Activated CD4-positive, alpha-beta T cell treated with anti-CD3 and anti-CD28 coated beads for 1 hour (primary cell): ENCODE measurements around the gene AOPEP.

Experiments used
- DNase-seq: peaks from one replicate; pipeline ENCODE4 v3.0.0-alpha.2; 2020

The AOPEP gene

DNA sequence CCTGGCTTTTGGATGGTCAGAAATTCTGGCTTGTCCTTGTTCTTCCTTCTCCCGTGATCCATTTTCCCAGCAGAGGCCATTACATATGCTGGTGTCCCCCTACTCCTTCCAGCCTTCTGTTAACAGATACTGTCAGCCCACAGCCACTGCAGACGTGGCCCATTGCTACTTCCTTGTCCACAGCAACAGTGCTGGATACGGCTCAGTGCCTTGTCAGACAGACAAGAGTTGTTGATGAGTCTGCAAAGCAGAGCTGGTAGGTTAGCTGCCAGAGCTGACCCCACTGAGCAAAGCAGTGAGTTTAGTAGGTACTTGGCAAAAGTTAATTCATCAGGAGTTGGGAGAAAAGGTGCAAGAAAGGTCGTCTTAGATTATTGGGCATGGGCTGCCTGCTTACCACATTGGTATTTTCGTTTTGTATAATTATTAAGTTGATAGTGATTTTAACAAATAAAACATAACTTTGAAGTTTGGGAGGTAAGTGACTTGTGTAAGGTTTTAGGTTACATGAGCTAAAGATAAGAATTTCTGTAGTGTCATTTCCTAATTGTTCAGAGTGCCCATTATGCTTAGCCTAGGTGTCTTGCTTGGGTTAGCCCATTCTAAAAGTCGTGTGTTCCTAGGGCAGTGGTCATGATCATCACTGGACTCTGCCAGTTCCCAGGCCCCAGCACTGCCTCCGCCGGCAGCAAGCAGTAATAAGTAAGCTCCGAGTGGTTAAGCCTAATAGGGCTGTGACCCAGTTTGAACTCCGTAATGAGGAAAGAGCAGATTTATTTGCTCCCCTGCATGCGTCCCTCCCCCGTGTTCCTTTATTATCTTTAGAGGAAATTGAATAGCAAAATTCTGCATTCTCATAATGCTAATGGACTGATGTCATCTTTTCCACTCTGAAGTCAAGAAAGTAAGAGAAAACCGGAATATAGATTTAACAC, 299.0 kb downstream of the AOPEP start:
- no peak for DNase-seq

DNA sequence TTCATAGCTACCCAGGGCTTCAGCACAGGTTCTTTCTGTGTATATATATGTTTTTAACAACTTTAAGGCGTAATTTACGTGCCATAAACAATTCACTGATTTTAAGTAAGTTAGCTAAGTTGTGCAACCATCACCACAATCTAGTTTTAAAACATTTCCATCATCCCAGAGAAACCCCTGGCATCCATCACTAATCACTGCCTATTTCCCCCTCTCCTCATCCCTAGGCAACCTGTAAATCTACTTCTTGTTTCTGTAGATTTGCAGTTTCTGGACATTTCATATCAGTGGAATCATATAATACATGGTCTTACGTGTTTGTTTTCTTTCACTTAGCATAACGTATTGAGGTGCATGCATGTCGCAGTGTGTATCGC, 299.6 kb downstream of the AOPEP start:
- no peak for DNase-seq

DNA sequence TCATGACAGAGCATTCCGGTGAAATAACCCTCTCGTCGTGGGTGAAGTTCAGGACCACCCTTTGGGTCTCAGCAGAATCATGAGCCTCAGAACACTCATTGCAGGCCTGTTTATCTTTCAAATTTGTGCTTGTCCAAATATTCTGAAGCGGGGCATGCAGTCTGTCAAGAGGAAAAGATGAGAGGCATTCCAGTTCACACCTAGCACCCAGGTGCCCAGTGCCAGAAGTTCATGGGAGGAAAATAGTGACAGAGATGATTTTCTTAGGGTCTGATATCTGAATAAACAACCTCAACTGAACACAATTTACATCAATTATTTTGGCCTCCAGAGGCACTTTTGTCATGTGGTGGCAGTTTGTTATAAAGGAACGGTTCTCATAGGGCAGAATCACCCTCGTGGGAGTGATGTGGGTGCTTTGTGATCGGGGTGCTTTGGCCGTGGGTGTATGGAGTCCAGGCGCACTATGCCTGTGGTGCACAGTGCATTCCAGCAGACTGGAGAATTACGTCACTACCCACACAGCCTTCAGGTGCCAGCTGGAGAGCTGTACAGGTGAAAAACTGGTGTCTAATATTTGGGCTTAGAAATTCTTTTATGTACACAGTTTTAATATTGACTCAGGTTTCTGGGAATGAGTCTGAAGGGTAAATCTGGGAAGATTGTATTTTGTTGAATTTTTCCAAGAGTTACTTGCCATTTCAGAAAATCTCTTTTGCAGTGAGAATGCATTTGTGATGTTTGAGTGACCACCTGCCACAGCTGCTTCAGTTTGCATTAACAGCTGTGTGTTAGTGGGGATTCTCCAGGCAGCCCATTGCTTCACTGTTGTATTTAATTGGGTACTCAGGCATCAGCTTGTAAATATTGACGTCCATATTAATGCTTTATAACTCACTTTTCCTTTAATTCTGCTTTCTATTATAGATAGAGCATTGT, 301.7 kb downstream of the AOPEP start:
- DNase-seq = no peak

DNA sequence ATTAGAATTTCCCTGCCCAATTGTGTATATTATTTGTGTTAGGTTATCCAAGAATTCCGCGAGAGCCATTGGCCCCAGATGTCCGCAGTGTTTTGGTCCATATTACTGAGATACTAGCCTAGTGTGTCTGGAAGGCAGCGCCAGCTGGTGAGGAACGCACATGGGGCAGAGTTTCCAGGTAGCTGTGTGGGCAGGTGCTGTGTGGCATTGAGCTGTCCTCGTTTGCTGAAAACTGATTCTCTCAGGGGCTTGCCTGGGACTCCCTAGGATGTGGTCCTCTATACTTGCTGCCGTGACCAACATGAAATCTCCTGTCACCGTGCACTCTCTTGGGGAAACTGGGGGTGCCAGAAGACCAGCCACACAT, 302.3 kb downstream of the AOPEP start:
- no peak for DNase-seq

DNA sequence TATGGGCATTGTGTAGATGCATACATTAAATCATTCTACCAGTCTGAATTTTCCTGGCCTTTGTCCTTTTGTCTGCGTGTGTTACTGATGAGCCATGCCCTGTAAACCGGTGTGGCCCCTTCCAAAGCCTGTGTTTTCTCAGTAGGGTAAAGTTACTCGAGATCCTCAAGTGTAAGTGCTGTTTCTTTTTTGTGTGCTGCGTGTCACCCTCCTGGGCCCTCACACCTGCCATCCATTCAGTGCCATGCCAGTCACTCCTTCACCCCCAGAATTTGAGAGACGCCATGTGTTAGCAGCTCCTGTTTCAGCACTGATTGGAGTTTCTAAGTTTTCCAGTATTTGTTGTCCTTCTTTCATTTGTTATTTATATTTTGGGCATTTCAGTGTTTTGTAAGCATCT, 302.8 kb downstream of the AOPEP start:
- no peak for DNase-seq

DNA sequence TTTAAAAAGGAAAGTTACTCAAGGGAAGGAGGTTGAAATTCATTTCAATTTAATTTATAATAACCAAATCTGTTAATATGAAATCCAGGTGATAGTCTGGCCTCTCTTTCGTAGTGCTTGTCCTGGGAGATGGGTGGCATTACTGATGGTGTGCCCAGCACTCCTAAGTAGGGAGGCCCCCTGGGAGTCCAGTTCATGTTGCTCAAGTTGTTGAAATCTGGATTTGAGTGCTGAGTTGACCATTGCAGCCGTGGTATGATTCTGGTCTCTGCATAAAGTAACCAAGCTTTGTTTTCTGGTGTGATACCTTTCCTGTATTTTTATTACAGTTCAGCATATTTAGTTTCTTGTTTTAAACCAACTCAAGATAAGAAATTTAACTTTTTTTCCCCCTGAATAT, 303.2 kb downstream of the AOPEP start:
- DNase-seq = no peak

DNA sequence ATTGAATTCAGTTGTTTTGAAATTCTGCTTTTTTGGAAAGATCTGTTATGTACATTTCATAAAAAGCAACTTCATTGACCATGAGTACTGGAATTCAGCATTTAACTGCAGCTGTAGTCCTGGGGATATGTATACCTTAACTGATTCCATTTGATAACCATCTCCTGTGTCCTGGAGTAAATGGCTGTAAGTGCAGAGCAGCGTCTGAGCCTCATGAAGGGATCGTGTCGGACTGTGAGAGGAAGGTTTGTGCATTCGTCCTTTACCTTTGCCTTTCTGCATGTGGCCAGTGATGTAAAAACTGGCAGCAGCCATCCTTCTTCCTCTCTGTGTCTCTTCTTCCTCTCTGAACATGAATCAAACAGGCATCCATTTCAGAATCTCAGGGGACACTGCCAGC, 303.8 kb downstream of the AOPEP start:
- no peak for DNase-seq

DNA sequence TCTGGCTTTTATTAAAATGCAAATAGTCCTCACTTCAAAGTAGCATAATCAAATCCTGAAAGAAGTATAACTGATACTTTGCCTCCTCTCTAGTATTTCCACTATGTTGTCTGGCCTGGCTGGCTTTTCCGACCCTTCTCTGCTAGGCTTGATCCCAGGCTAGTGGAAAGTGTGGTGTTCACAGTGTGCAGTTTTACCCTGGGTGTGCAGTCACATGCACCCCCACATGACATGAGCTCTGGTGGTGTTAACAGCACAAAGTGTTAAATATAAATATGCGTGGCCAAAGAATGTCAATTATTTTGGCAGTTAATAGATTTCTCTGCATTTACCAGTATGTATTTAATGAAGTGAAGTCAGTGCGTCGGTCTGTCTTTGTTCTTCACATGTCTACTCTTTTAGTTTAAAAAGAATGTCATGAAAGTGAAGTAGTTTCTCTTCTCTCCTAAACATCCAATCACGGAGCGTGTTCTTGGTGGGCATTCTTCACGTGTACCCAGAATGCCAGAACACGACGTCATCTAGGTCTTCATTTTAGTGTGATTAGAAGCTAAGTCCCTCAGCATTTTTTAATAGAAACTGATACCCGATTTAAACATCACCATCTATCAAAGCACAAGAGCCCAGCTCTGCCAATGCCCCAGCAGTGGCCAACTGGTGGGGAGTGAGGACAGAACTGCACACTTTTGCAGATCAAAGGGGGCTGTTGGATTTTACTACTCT, 304.6 kb downstream of the AOPEP start:
- no peak for DNase-seq

DNA sequence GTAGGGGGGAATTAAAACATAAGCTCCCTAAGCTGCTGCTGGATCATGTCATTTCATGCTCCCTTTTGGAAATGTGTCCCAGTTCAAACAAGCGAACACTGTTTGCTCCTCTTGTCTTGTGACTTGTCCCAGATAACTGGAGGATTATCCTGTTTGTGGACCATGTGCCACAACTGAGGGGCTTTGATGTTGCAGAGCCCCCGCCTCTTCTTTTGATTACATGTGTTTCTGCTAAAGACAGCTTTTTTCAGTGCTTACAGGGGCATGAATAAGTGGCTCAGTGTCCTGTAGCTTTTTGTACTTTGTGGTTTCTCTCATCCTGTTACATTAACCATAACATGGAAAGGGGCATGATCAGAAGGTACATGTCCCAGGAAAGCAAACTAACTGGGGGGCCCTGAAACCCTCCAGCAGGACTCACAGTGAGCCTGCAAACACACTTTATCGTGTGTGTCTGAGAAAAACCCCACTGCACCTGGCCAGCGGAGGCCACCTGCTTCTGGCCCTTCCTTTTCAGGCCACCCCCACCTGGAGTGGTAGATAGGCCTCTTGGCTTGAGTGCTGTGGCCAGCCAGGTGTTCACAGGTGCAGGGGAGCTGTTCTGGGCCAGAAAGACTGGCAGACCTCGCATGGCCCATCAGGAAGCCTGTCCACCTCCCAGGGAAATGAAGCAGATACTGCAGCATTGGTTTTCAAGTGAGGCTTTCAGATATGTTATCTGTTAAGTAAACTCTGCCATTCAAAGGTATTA, 305.4 kb downstream of the AOPEP start:
- no peak for DNase-seq

DNA sequence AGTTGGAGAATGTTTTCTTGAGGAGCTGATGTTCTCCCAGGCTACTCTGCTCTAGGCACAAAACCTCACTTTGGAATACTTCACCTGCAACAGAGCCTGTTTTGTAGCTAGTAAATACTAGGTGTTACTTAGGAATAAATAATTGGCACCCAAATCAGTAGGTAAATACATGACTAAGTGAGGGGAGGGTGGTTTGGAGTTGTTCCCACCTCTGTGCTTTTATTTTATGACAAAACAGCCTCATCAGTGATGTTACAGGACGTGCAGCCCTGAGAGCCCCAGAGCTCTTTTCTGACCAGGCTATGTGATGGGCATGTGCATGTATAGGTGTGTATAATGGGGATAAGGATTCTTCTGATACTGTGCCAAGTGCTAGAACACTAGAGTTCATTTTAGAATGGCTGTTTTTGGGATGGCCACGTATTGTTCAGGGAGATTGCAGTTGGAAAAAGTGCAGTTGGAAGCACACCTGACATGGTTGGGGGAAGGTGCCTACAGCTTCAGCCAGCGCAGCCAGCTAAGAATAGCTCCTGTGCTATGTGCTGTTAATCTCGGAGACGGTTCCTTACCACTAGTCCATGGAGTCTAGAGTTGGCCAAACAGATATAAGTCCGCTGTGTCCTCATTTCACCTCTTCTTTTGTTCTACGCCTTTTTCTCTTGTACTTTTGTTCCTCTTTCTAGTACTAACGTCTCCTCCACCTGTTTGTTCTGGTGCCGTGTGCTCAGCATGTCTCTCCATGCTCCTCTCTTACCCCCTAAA, 306.3 kb downstream of the AOPEP start:
- no peak for DNase-seq

DNA sequence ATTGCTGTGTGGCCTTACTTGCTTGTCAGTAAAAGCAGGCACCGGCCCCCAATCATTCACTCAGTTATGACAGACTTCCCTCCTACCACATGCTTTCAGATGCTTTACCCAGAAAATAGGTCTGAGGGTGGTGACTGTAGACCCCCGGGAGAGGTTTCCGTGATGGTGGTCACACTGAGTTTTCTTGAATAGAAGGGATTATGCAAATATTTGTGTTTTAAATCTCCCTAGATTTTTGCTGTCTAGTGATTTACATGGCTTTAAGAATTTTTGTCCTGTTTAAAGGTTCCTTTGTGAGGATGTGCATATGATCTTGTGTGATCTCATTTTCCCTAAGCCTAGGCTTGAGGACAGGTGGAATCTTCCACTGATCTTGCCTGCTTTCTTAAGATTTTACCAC, 309.3 kb downstream of the AOPEP start:
- DNase-seq = no peak

DNA sequence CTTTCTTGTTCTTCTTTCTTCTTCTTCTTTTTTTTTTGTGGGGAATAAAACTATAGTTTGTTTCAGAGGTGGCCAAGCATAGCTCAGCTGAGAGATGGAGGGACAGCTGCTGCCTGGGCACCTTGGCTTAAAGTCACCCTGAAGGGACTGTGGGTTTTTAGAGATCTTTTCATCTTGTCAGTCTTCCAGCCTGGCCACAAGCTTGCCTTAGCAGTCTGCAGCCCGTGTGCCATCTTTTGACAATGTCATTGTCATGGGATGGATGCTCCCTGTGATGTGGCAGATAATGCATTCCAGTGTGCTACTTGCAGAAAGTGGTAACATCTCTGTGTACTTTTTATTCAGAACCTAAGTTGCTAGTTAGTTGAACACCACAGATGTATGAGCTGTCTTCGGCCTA, 310.2 kb downstream of the AOPEP start:
- no peak for DNase-seq

DNA sequence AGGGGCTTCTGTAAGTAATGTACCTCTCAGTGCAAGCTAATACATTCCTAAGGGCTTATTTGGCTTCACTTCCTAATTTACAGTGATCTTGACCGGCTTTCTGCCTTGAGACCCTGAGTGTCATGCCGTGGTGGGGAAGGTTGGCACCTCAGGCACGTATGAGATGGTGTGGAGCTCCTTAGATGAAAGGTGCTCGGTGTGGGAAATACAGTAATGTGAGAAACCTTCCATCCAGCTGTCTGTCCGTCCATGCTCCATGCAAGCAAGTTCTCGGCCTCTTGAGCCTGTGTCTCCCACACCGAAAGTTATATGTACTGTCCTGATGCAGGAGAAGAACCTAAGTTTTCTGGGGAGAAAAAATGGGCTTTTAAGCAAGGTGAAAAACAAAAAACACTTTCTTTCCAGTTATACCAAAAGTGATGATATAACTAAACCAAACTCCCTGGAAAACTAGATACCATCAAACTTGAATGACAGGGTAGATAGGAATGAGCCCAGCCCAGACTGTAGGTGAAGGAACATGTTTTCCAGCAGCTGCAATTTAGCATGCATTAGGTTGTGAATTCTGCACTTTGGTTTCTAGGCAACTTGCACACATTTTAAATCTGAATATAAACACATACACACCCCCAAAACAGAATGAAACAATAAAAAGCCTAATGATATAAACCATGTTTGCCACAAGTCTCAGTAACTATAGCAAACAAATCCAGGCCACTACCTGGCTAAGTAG, 311.5 kb downstream of the AOPEP start:
- no peak for DNase-seq

DNA sequence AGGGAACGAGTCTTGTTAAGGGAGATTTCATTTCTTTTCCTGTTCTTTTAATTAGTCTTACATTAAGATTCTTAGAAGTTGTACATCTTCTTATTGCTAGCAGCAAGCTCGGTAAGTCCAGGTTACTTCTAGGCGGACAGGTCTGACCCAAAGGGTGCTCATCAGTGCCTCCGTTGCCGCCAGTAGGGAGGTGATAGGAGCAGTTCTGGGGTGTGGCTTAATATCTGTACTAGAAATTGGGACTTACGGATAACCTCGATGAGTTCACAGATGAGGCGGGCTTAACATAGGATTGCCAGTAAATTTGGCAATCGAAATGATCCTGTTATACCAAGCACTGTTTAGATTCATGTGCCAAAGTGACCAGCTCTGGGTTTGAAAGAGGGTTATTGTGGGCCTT, 312.2 kb downstream of the AOPEP start:
- no peak for DNase-seq

DNA sequence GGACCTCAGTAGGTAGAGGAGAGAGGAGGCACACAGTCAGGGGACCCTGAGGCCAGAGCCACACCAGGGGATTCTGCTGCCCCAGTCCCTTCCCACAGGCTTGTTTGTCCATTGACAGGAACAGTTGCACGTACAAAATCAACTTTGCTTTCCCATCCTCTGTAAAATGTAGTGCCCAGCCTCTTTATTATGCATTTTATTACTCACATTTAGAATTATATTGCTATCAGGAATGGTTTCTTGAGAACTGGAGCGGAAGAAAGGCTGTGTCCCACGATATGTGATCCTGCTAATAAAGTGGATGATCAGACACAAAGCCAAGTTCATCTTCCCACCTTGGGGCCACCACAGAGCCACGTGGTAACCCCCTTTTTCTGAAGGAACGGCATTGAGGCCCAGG, 313.6 kb downstream of the AOPEP start:
- no peak for DNase-seq

DNA sequence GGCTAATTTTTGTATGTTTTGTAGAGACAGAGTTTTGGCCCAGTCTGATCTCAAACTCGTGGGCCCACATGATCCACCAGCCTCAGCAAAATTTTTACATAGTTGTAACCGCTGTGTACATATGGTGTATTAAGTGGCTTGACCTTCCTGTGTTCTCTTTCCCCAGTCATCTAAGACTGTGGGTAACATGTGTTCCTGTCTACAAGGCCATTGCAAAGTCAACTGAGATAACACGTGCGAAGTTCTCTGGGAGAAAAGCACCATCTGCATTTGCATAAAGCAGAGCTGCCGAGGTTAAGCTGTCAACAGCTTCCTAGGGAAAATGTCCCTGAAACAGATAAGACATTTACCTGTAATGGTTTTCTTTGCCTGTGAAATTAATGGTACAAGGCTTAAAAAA, 317.3 kb downstream of the AOPEP start:
- no peak for DNase-seq

DNA sequence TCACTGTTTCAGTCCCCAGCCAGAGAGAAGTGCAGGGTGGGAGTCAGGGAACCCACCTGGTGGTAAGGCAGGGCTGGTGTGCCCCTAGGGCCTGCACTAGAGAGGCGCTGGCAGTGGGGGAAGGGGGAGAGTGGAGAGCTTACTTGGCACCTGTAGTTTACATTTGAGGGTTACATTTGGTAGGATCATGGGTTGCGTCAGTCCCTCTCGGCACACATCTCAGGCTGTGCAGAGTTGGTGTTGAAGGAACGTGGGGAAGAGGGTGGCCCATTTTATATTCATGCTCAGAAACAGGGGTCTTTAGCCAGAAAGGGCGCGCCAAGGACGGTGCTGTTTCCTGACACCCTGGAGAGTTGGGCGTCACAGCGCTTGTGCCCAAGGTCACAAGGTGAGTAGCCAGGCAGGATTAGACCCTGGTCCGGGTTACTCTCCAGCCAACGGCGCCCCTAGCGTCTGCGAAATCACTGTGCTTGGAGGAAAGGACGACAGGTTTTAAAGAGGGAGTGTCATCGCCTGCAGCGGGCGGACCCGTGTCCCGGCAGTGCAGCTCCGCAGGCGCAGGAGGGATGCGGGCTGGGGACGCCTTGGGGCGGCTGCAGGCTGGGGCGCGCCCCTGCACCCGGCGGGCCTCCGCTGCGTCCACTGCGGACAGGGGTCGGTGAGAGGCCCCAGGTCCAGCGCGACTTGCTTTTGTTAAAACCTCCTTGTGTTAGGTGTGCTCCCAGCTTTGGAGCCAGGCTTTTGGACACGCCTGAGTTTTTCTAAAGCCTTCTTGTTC, 318.4 kb downstream of the AOPEP start:
- DNase-seq = no peak

DNA sequence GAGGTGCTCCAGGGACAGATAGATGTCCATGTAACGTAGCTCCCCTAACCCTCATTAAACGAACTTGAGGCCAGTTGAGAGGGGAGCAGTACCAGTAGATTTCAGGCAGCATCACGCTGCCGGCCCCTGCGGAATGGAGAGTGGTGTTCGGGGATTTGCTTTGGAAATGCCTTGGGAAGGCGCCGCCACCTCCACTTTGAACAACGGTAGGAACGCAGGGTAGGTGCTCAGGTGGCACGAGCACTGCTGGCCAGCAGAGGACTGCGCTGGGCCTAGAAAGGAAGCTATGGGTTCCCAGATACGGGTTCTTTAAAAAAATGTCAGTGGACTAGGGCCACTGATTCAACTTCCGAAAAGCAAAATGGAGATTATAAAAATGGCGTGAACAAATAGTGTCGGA, 319.3 kb downstream of the AOPEP start:
- DNase-seq = no peak

DNA sequence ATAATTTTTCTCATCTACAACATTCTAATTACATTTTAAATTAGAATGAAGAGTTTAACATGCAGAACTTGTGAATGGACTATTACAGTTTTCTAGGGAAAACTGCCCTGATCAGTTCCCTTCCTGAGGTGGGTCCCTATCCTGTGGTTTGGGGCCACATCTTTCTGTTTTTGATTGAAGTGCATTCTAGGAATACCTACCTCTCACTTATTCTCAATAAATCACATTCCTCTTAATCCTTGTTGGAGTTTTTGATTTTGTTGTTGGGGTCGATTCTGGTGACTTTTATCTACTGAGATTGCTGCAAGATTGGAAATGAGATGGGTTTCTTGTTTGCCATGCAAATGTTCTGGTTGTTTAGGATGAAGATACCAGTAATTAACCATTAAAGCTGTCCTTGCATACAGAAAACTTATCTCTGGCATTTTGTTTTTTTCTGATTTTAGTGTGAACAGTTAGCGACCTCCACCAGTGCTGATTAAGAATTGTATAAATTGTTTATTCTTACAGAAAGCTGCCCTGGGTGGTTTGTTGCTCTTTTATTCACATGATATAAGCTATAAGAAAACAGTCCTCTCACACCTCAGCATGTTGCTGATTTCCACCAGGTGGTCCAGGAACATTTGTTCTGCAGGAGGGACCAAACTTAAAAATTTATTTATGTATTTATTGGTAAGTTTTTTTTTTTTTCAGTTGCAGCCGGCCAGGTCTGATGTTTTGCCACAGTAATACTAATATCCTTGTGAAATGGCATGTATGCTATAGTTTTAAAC, 321.1 kb downstream of the AOPEP start:
- DNase-seq = no peak
